Ectodermal cell (in vitro differentiated cells): ENCODE results near the gene HCN2.

Source experiments
- H3K27ac ChIP-seq: 2 replicates; pipeline ENCODE4 v1.7.0; 2013; ENCODE audit warnings: mild to moderate bottlenecking, low read depth, low read length; ENCODE audit not compliant: insufficient read depth, poor library complexity, severe bottlenecking
- H3K27me3 ChIP-seq: 2 replicates; pipeline ENCODE4 v1.7.0; 2013; ENCODE audit warnings: mild to moderate bottlenecking, low read length; ENCODE audit not compliant: insufficient read depth, control insufficient read depth, poor library complexity, severe bottlenecking
- H3K36me3 ChIP-seq: one replicate; pipeline ENCODE4 v1.7.0; 2013; ENCODE audit warnings: low read length; ENCODE audit not compliant: control insufficient read depth, insufficient read depth
- H3K4me1 ChIP-seq: one replicate; pipeline ENCODE4 v1.7.0; 2013; ENCODE audit warnings: low read length; ENCODE audit not compliant: control insufficient read depth, insufficient read depth
- H3K4me3 ChIP-seq: 2 replicates; pipeline ENCODE4 v1.7.0; 2013; ENCODE audit warnings: low read depth, low read length, control low read depth; ENCODE audit not compliant: insufficient read depth
- H3K9me3 ChIP-seq: 2 replicates; pipeline ENCODE4 v1.7.0; 2013; ENCODE audit warnings: mild to moderate bottlenecking, low read length, moderate library complexity; ENCODE audit not compliant: control insufficient read depth
- WGBS, 2 experiments: methylation state at CpG; one replicate each; pipeline ENCODE4 v1.1.7; 2013; ENCODE audit warnings: missing lambda C conversion rate in 2 of 2; 5-methylcytosine and 5-hydroxymethylcytosine counted together

The HCN2 gene

GRCh38 chr19:657611-658010, 67.9 kb downstream of the HCN2 start:
- WGBS, 2 experiments = 90 to 93% methylated on average over 19 of the region's 19 CpGs

GRCh38 chr19:658059-658839, 68.6 kb downstream of the HCN2 start:
- H3K27me3 ChIP-seq = no peaks in the 10 kb centered on the region
- H3K4me3 ChIP-seq = no peak overlapping the region
- 94 to 95% methylated on average over 33 of the region's 33 CpGs for WGBS, 2 experiments
- H3K4me1 ChIP-seq = peaks cover 19% of the 10 kb centered on the region
- no peaks in the 10 kb centered on the region for H3K9me3 ChIP-seq
- H3K36me3 ChIP-seq = no peaks in the 10 kb centered on the region
- no peak overlapping the region for H3K27ac ChIP-seq

More at GRCh38 chr19:657611-658010, 67.9 kb downstream of the HCN2 start:
- peaks cover 19% of the 10 kb centered on the region for H3K4me1 ChIP-seq
- no peak overlapping the region for H3K27ac ChIP-seq
- H3K36me3 ChIP-seq = no peaks in the 10 kb centered on the region
- H3K4me3 ChIP-seq = no peak overlapping the region
- H3K9me3 ChIP-seq = no peaks in the 10 kb centered on the region
- H3K27me3 ChIP-seq = no peaks in the 10 kb centered on the region

GRCh38 chr19:658916-659839, 69.5 kb downstream of the HCN2 start:
- Histone ChIP-seq H3K9me3 (no peaks in the 10 kb centered on the region), H3K4me3 (no peak overlapping the region), H3K27ac (no peak overlapping the region), H3K36me3 (no peaks in the 10 kb centered on the region), H3K4me1 (peaks cover 19% of the 10 kb centered on the region), H3K27me3 (no peaks in the 10 kb centered on the region)
- WGBS, 2 experiments = 92 to 93% methylated on average over 50 of the region's 50 CpGs

GRCh38 chr19:660793-661426, 71.2 kb downstream of the HCN2 start:
- H3K27me3 ChIP-seq = no peaks in the 10 kb centered on the region
- H3K4me3 ChIP-seq = peak overlapping the region; percentile 81
- H3K4me1 ChIP-seq = peaks cover 19% of the 10 kb centered on the region
- no peaks in the 10 kb centered on the region for H3K9me3 ChIP-seq
- H3K36me3 ChIP-seq = no peaks in the 10 kb centered on the region
- no peak overlapping the region for H3K27ac ChIP-seq
- 90 to 91% methylated on average over 20 of the region's 20 CpGs for WGBS, 2 experiments

- H3K4me3 ChIP-seq = peak overlapping the region; percentile 81
- peaks cover 19% of the 10 kb centered on the region for H3K4me1 ChIP-seq
- WGBS, 2 experiments = 50 to 55% methylated on average over 31 of the region's 31 CpGs
- no peaks in the 10 kb centered on the region for H3K36me3 ChIP-seq
- no peak overlapping the region for H3K27ac ChIP-seq
- no peaks in the 10 kb centered on the region for H3K27me3 ChIP-seq
- H3K9me3 ChIP-seq = no peaks in the 10 kb centered on the region
Measured at GRCh38 chr19:661427-662196, 71.9 kb downstream of the HCN2 start.

GRCh38 chr19:662207-662961, 72.7 kb downstream of the HCN2 start:
- no peaks in the 10 kb centered on the region for H3K27me3 ChIP-seq
- WGBS, 2 experiments = 1% methylated on average over 81 of the region's 81 CpGs
- peak overlapping the region; percentile 81 for H3K4me3 ChIP-seq
- H3K36me3 ChIP-seq = no peaks in the 10 kb centered on the region
- no peaks in the 10 kb centered on the region for H3K9me3 ChIP-seq
- peaks cover 19% of the 10 kb centered on the region for H3K4me1 ChIP-seq
- H3K27ac ChIP-seq = no peak overlapping the region

- Histone ChIP-seq H3K27ac (no peak within 1 kb of the TSS), H3K36me3 (no peaks in the 10 kb centered on the region), H3K27me3 (no peaks in the 10 kb centered on the region), H3K9me3 (no peaks in the 10 kb centered on the region), H3K4me3 (peak within 1 kb of the TSS; percentile 81), H3K4me1 (peaks cover 19% of the 10 kb centered on the region)
- 6 to 7% methylated on average over 97 of the region's 97 CpGs for WGBS, 2 experiments
Measured at GRCh38 chr19:662962-663681, 73.4 kb downstream of the HCN2 start, which contains the start of gene RNF126. RNF126 (minus strand) TSS chr19:663214; CDS start chr19:663121, 93 bp downstream.

- H3K27me3 ChIP-seq = no peaks in the 10 kb centered on the region
- peak overlapping the region; percentile 39 for H3K4me3 ChIP-seq
- no peaks in the 10 kb centered on the region for H3K9me3 ChIP-seq
- peaks cover 19% of the 10 kb centered on the region for H3K4me1 ChIP-seq
- WGBS, 2 experiments = 87 to 91% methylated on average over 18 of the region's 18 CpGs
- no peak overlapping the region for H3K27ac ChIP-seq
- H3K36me3 ChIP-seq = no peaks in the 10 kb centered on the region
Measured at GRCh38 chr19:663682-664117, 74.0 kb downstream of the HCN2 start.
